ENCODE results near the gene GPD1L. TPM values are rescaled to one million over a fixed set of nuclear protein-coding genes. Genes with fewer than 3 reads are reported as not detected.

Gene GPD1L
- total RNA-seq, 3 donors from 2014 or later (not counting 1 experiment from before 2014, with no cell fraction given): 14.8 to 35.3 (median 28.4) TPM

- H3K27me3 Mint-ChIP-seq (ENCODE audit: low read depth in 2 of 2): peaks cover 20 to 22% of the 10 kb centered on the region in 2 donors
- intact Hi-C loops (cut with micrococcal nuclease): no loop called here
- no peak for TF ChIP-seq CTCF (IDR thresholded peaks at IDR 0.05)
Measured at GRCh38 chr3:32203854-32204253, 97.4 kb downstream of the GPD1L start.

GRCh38 chr3:32208447-32208846 is 102.0 kb downstream of the GPD1L start:
- no peak for TF ChIP-seq CTCF (IDR thresholded peaks at IDR 0.05)
- Histone ChIP-seq H3K36me3 (ENCODE audit: control insufficient read depth, insufficient read depth, low read length) (no peaks in the 10 kb centered on the region), H3K27ac (ENCODE audit: low read length) (no peak overlapping the region), H3K4me3 (ENCODE audit: low read length) (no peak overlapping the region), H3K27me3 (ENCODE audit: control insufficient read depth, insufficient read depth, low read length) (no peaks in the 10 kb centered on the region), H3K4me1 (ENCODE audit: control insufficient read depth, insufficient read depth, low read length) (no peaks in the 10 kb centered on the region), H3K9me3 (ENCODE audit: control insufficient read depth, insufficient read depth, low read length) (no peaks in the 10 kb centered on the region)
- 36% methylated on average over 3 of the region's 4 CpGs for WGBS (ENCODE audit: insufficient coverage)
- intact Hi-C loops (cut with micrococcal nuclease): no loop called here
- peaks cover 0 to 10% of the 10 kb centered on the region in 2 donors for H3K27me3 Mint-ChIP-seq (ENCODE audit: low read depth in 2 of 2)
- no peak overlapping the region for H3K27ac Mint-ChIP-seq
- no peak for DNase-seq
- no peak for ATAC-seq
- H3K4me1 Mint-ChIP-seq: no peaks in the 10 kb centered on the region
- no peaks in the 10 kb centered on the region for H3K9me3 Mint-ChIP-seq
- no peaks in the 10 kb centered on the region for H3K36me3 Mint-ChIP-seq
- H3K4me3 Mint-ChIP-seq: no peak overlapping the region

More at GRCh38 chr3:32203854-32204253, 97.4 kb downstream of the GPD1L start:
- H3K4me3 ChIP-seq (ENCODE audit: low read length): no peak overlapping the region
- no peaks in the 10 kb centered on the region for H3K36me3 ChIP-seq (ENCODE audit: control insufficient read depth, insufficient read depth, low read length)
- DNase-seq (no peak), ATAC-seq (no peak)
- Mint-ChIP-seq H3K4me1 (no peaks in the 10 kb centered on the region), H3K27ac (no peak overlapping the region), H3K4me3 (no peak overlapping the region), H3K36me3 (no peaks in the 10 kb centered on the region), H3K9me3 (no peaks in the 10 kb centered on the region)
- H3K4me1 ChIP-seq (ENCODE audit: control insufficient read depth, insufficient read depth, low read length): no peaks in the 10 kb centered on the region
- H3K27ac ChIP-seq (ENCODE audit: low read length): no peak overlapping the region
- H3K9me3 ChIP-seq (ENCODE audit: control insufficient read depth, insufficient read depth, low read length): no peaks in the 10 kb centered on the region
- H3K27me3 ChIP-seq (ENCODE audit: control insufficient read depth, insufficient read depth, low read length): no peaks in the 10 kb centered on the region

- Histone ChIP-seq H3K36me3 (ENCODE audit: control insufficient read depth, insufficient read depth, low read length) (no peaks in the 10 kb centered on the region), H3K27ac (ENCODE audit: low read length) (no peak overlapping the region), H3K27me3 (ENCODE audit: control insufficient read depth, insufficient read depth, low read length) (no peaks in the 10 kb centered on the region), H3K9me3 (ENCODE audit: control insufficient read depth, insufficient read depth, low read length) (peaks cover 4% of the 10 kb centered on the region), H3K4me3 (ENCODE audit: low read length) (no peak overlapping the region), H3K4me1 (ENCODE audit: control insufficient read depth, insufficient read depth, low read length) (no peaks in the 10 kb centered on the region)
- ATAC-seq (no peak), DNase-seq (no peak)
- Mint-ChIP-seq H3K27me3 (ENCODE audit: low read depth in 2 of 2) (peaks cover 6 to 17% of the 10 kb centered on the region in 2 donors), H3K36me3 (no peaks in the 10 kb centered on the region), H3K9me3 (no peaks in the 10 kb centered on the region), H3K4me3 (no peak overlapping the region), H3K27ac (no peak overlapping the region), H3K4me1 (no peaks in the 10 kb centered on the region)
- no peak for TF ChIP-seq CTCF (IDR thresholded peaks at IDR 0.05)
- intact Hi-C loops (cut with micrococcal nuclease): no loop called here
- 100% methylated on average over 1 of the region's 2 CpGs for WGBS (ENCODE audit: insufficient coverage)
Measured at GRCh38 chr3:32215185-32215584, 108.8 kb downstream of the GPD1L start.

GRCh38 chr3:32216172-32216783 is 109.9 kb downstream of the GPD1L start:
- Mint-ChIP-seq H3K4me3 (no peak overlapping the region), H3K9me3 (no peaks in the 10 kb centered on the region), H3K27ac (no peak overlapping the region), H3K27me3 (ENCODE audit: low read depth in 2 of 2) (peaks cover 6 to 20% of the 10 kb centered on the region in 2 donors), H3K4me1 (no peaks in the 10 kb centered on the region), H3K36me3 (no peaks in the 10 kb centered on the region)
- no peak overlapping the region for H3K27ac ChIP-seq (ENCODE audit: low read length)
- TF ChIP-seq CTCF (IDR thresholded peaks at IDR 0.05): no peak
- H3K36me3 ChIP-seq (ENCODE audit: control insufficient read depth, insufficient read depth, low read length): no peaks in the 10 kb centered on the region
- H3K27me3 ChIP-seq (ENCODE audit: control insufficient read depth, insufficient read depth, low read length): no peaks in the 10 kb centered on the region
- ATAC-seq: no peak
- intact Hi-C loops (cut with micrococcal nuclease): no loop called here
- no peaks in the 10 kb centered on the region for H3K4me1 ChIP-seq (ENCODE audit: control insufficient read depth, insufficient read depth, low read length)
- 76% methylated on average over 8 of the region's 10 CpGs for whole genome bisulfite sequencing (ENCODE audit: insufficient coverage)
- peaks cover 4% of the 10 kb centered on the region for H3K9me3 ChIP-seq (ENCODE audit: control insufficient read depth, insufficient read depth, low read length)
- H3K4me3 ChIP-seq (ENCODE audit: low read length): no peak overlapping the region
- DNase-seq: no peak

All from natural killer cell (primary cell).